Smooth muscle cell (in vitro differentiated cells): Measurements from ENCODE around the gene TSPAN4. TPM values are rescaled to one million over a fixed set of nuclear protein-coding genes. Genes with fewer than 3 reads are reported as not detected.

Experiments
- DNase-seq: peaks from one replicate; lab custom pipeline; 2025; ENCODE audit not compliant: unreplicated experiment; lab: John Stamatoyannopoulos, UW
- H2AFZ ChIP-seq: fragments of 200-600 bp; sonication (generic); 2 replicates; pipeline ENCODE4 v1.6.0; 2016; ENCODE audit warnings: antibody characterized with exemption, low read depth, mild to moderate bottlenecking
- H3F3A ChIP-seq: fragments of 200-600 bp; sonication (generic); 2 replicates; pipeline ENCODE4 v1.6.0; 2017; ENCODE audit warnings: antibody characterized with exemption, low read depth
- H3K27ac ChIP-seq: fragments of 200-600 bp; sonication (generic); 2 replicates; pipeline ENCODE4 v1.5.1; 2016; ENCODE audit warnings: low read depth, mild to moderate bottlenecking
- H3K27me3 ChIP-seq: fragments of 200-600 bp; sonication (generic); 2 replicates; pipeline ENCODE4 v1.6.1; 2016; ENCODE audit warnings: low read depth, mild to moderate bottlenecking
- H3K36me3 ChIP-seq: fragments of 200-600 bp; sonication (generic); 2 replicates; pipeline ENCODE4 v1.5.1; 2016; ENCODE audit warnings: low read depth
- H3K4me1 ChIP-seq: fragments of 200-600 bp; sonication (generic); 2 replicates; pipeline ENCODE4 v1.5.1; 2016; ENCODE audit warnings: low read depth
- H3K4me2 ChIP-seq: fragments of 200-600 bp; sonication (generic); 2 replicates; pipeline ENCODE4 v1.6.0; 2016; ENCODE audit warnings: mild to moderate bottlenecking
- H3K4me3 ChIP-seq: fragments of 200-600 bp; sonication (generic); 2 replicates; pipeline ENCODE4 v1.5.1; 2016; ENCODE audit warnings: mild to moderate bottlenecking
- H3K79me2 ChIP-seq: fragments of 200-600 bp; sonication (generic); 2 replicates; pipeline ENCODE4 v1.6.0; 2016; ENCODE audit warnings: low read depth, mild to moderate bottlenecking
- H3K9ac ChIP-seq: fragments of 200-600 bp; sonication (generic); 2 replicates; pipeline ENCODE4 v1.6.0; 2016; ENCODE audit warnings: low read depth
- H3K9me3 ChIP-seq: fragments of 200-600 bp; sonication (generic); replicated peaks from 2 replicates; pipeline ENCODE4 v1.5.1; 2016; ENCODE audit warnings: low read depth
- H4K20me1 ChIP-seq: fragments of 200-600 bp; sonication (generic); 2 replicates; pipeline ENCODE4 v1.6.0; 2016; ENCODE audit warnings: low read depth
- CTCF ChIP-seq: fragments of 200-600 bp; sonication (generic); IDR thresholded peaks from 2 replicates; pipeline ENCODE4 v1.5.1; 2017; ENCODE audit warnings: borderline replicate concordance, mild to moderate bottlenecking, antibody characterized with exemption; ENCODE audit not compliant: insufficient read depth, poor library complexity, severe bottlenecking
- WGBS: methylation state at CpG from one replicate; pipeline ENCODE4 v1.1.7; 2016; ENCODE audit warnings: low lambda C conversion rate; 5-methylcytosine and 5-hydroxymethylcytosine counted together
- polyA plus RNA-seq: library from polyadenylated mRNA; unstranded; fragments of >200 nt; fragmentation: Nextera tagmentation; extraction: Ambion mirVana; gene quantifications from 2 replicates; pipeline ENCODE4 v1.2.1, GENCODE V29; 2016
- total RNA-seq: library from RNA; depleted of rRNA; stranded (reverse); fragments of >200 nt; gene quantifications from 2 replicates; pipeline ENCODE4 v1.2.3, GENCODE V29; 2014

The TSPAN4 gene
- total and polyA plus RNA-seq, 2 experiments from 2014 or later: 68.2 to 179 TPM

- Histone ChIP-seq H3K27ac (peak within 1 kb of the TSS; percentile 98), H4K20me1 (peaks cover 35% of the 10 kb centered on the region), H2AFZ (peak within 1 kb of the TSS; percentile 36), H3K4me3 (peak within 1 kb of the TSS; percentile 95), H3K4me1 (peaks cover 19% of the 10 kb centered on the region), H3K27me3 (no peaks in the 10 kb centered on the region), H3F3A (peaks cover 11% of the 10 kb centered on the region), H3K4me2 (peak within 1 kb of the TSS; percentile 99), H3K9ac (peak within 1 kb of the TSS; percentile 98), H3K36me3 (no peaks in the 10 kb centered on the region), H3K9me3 (no peaks in the 10 kb centered on the region), H3K79me2 (peaks cover 38% of the 10 kb centered on the region)
- TF ChIP-seq CTCF: no peak
- WGBS: under 1% methylated on average over 73 of the region's 81 CpGs
- DNase-seq: peak; percentile 99
Observed at GRCh38 chr11:809287-810039, 33.2 kb upstream of the TSPAN4 start, which contains the start of gene RPLP2. TSS of gene RPLP2 (plus strand) at chr11:809967. CDS start at chr11:810235, 268 bp downstream.

- Histone ChIP-seq H3K27ac (peak overlapping the region; percentile 98), H3K9ac (peak overlapping the region; percentile 98), H3K79me2 (peaks cover 38% of the 10 kb centered on the region), H3K4me1 (peaks cover 15% of the 10 kb centered on the region), H3K36me3 (no peaks in the 10 kb centered on the region), H3K9me3 (no peaks in the 10 kb centered on the region), H3K4me3 (peak overlapping the region; percentile 95), H3F3A (peaks cover 11% of the 10 kb centered on the region), H3K27me3 (no peaks in the 10 kb centered on the region), H4K20me1 (peaks cover 35% of the 10 kb centered on the region), H3K4me2 (peak overlapping the region; percentile 99), H2AFZ (no peak overlapping the region)
- DNase-seq: no peak
- WGBS: under 1% methylated on average over 41 of the region's 55 CpGs
- no peak for TF ChIP-seq CTCF
Observed at GRCh38 chr11:810040-810567, 32.5 kb upstream of the TSPAN4 start.

GRCh38 chr11:811446-812245 lies 31.0 kb upstream of the TSPAN4 start:
- peaks cover 11% of the 10 kb centered on the region for H3F3A ChIP-seq
- peaks cover 35% of the 10 kb centered on the region for H4K20me1 ChIP-seq
- no peaks in the 10 kb centered on the region for H3K9me3 ChIP-seq
- no peak for DNase-seq
- peak overlapping the region; percentile 98 for H3K27ac ChIP-seq
- H3K9ac ChIP-seq: peak overlapping the region; percentile 98
- no peak overlapping the region for H2AFZ ChIP-seq
- H3K27me3 ChIP-seq: no peaks in the 10 kb centered on the region
- H3K79me2 ChIP-seq: peaks cover 38% of the 10 kb centered on the region
- no peak for TF ChIP-seq CTCF
- peak overlapping the region; percentile 99 for H3K4me2 ChIP-seq
- no peaks in the 10 kb centered on the region for H3K36me3 ChIP-seq
- H3K4me1 ChIP-seq: peaks cover 15% of the 10 kb centered on the region
- WGBS: 84% methylated on average over 14 of the region's 14 CpGs
- no peak overlapping the region for H3K4me3 ChIP-seq
